Measurements from ENCODE around the gene SYNRG. TPM values are rescaled to one million over a fixed set of nuclear protein-coding genes. Genes with fewer than 3 reads are reported as not detected.

SYNRG gene
- total RNA-seq, 1 donor from 2014 or later = 56.3 TPM

GRCh38 chr17:37562016-37562745, 47.0 kb downstream of the SYNRG start:
- Mint-ChIP-seq H3K4me3 (no peak overlapping the region), H3K36me3 (peaks cover 41% of the 10 kb centered on the region), H3K4me1 (peaks cover 18% of the 10 kb centered on the region), H3K27me3 (ENCODE audit: low read depth) (no peaks in the 10 kb centered on the region), H3K9me3 (peaks cover 4% of the 10 kb centered on the region), H3K27ac (peak overlapping the region; percentile 80)
- TF ChIP-seq CTCF (IDR thresholded peaks at IDR 0.05; ENCODE audit: unreplicated experiment) = no peak
- no peak for DNase-seq (ENCODE audit: low spot score in 2 of 2, unreplicated experiment in 2 of 2)

- H3K27me3 Mint-ChIP-seq (ENCODE audit: low read depth) = no peaks in the 10 kb centered on the region
- peaks cover 34% of the 10 kb centered on the region for H3K36me3 Mint-ChIP-seq
- no peaks in the 10 kb centered on the region for H3K9me3 Mint-ChIP-seq
- peaks cover 18% of the 10 kb centered on the region for H3K4me1 Mint-ChIP-seq
- TF ChIP-seq CTCF (IDR thresholded peaks at IDR 0.05; ENCODE audit: unreplicated experiment) = no peak
- DNase-seq (ENCODE audit: low spot score in 2 of 2, unreplicated experiment in 2 of 2) = no peak
- H3K27ac Mint-ChIP-seq = no peak overlapping the region
- H3K4me3 Mint-ChIP-seq = no peak overlapping the region
These were observed 50.9 kb downstream of the SYNRG start for GRCh38 chr17:37558299-37558698.

GRCh38 chr17:37557482-37557881, 51.7 kb downstream of the SYNRG start:
- peaks cover 39% of the 10 kb centered on the region for H3K36me3 Mint-ChIP-seq
- DNase-seq (ENCODE audit: low spot score in 2 of 2, unreplicated experiment in 2 of 2) = no peak

GRCh38 chr17:37555386-37555785, 53.8 kb downstream of the SYNRG start:
- Mint-ChIP-seq H3K4me1 (peaks cover 30% of the 10 kb centered on the region), H3K36me3 (peaks cover 34% of the 10 kb centered on the region), H3K9me3 (no peaks in the 10 kb centered on the region), H3K27me3 (ENCODE audit: low read depth) (no peaks in the 10 kb centered on the region), H3K27ac (no peak overlapping the region), H3K4me3 (no peak overlapping the region)
- DNase-seq (ENCODE audit: low spot score in 2 of 2, unreplicated experiment in 2 of 2) = no peak
- TF ChIP-seq CTCF (IDR thresholded peaks at IDR 0.05; ENCODE audit: unreplicated experiment) = no peak

More at GRCh38 chr17:37557482-37557881, 51.7 kb downstream of the SYNRG start:
- no peak for TF ChIP-seq CTCF (IDR thresholded peaks at IDR 0.05; ENCODE audit: unreplicated experiment)
- Mint-ChIP-seq H3K4me3 (no peak overlapping the region), H3K27ac (no peak overlapping the region), H3K9me3 (no peaks in the 10 kb centered on the region), H3K4me1 (peaks cover 21% of the 10 kb centered on the region), H3K27me3 (ENCODE audit: low read depth) (no peaks in the 10 kb centered on the region)

- Mint-ChIP-seq H3K4me3 (no peak overlapping the region), H3K27ac (peak overlapping the region; percentile 40), H3K36me3 (peaks cover 29% of the 10 kb centered on the region), H3K27me3 (ENCODE audit: low read depth) (no peaks in the 10 kb centered on the region), H3K4me1 (peaks cover 27% of the 10 kb centered on the region), H3K9me3 (no peaks in the 10 kb centered on the region)
- no peak for TF ChIP-seq CTCF (IDR thresholded peaks at IDR 0.05; ENCODE audit: unreplicated experiment)
- no peak for DNase-seq (ENCODE audit: low spot score in 2 of 2, unreplicated experiment in 2 of 2)
These were observed 55.7 kb downstream of the SYNRG start for GRCh38 chr17:37553401-37553966.
